Activated CD4-positive, alpha-beta T cell treated with anti-CD3 and anti-CD28 coated beads, Interleukin-2, amount 50 U/mL, for 24 hours (primary cell): ENCODE measurements around the gene ANKRD9.

Source experiments
- DNase-seq, 2 donors: peaks; one replicate each; pipeline ENCODE4 v3.0.0-alpha.2; 2020; ENCODE audit warnings: low read depth in 1 of 2, low spot score in 1 of 2

The ANKRD9 gene

DNA sequence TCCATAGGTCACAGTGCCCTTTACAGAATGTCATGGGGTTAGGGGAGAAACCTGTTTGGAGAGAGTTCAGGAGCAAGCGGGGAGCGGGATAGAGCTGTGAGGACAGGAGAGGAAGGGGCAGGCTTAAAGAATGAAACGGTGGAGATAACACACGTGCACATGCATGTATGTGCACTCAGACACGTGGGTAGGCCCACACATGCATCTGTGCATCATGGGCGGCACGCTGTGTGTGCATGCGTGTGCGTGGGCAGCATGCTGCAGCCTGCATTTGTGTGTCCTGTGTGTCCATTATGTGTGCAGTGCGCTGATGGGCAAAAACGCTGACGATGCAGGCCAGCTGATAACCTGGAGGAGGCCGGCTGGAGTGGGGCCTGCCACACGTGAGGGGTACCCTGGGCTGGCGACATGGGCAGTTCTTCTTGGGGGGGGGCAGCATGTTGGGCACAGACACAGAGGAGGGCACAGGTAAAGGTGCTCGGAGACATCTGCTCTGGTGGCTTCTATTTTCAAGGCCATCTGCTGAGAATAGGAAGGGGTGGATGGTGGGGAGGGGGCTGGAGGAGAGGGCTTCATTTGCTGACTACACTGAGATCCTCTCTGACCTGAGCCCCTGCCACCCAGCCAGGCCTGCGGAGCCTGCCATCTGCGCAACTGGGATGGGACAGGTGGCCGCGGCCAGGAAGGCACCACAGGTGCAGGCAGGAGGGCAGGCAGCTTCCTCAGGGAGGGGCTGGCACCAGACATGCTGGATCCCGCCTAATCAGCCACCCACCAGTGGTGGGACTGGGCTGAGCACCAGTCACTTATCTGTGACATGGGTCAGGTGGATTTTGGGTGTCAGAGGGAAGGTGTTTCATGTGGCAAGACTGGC, 4.6 kb upstream of the ANKRD9 start:
- DNase-seq, result no peak

DNA sequence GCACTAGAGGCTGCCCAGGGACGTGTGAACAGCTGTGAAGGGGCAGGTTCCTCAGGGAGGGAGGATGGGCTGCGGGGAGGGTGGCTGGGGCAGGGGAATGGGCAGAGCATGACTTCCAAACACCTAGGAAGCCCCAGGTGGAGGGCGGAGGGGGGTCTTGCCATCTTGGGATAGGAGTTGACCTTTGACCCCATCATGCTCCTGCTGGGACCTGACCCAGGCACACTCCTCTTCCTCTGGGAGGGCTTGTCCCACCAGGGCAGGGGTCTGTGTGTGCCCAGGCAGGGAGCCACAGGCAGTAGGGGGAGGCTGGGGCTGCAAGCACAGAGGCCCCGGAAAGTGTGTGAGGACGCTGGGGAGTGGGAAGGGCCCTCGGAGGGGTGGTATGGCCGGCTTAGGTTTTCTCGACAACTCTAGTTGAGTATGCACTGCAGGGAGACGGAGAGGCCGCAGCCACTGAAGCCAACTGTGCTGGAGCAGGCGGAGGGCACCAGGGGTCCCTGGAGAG, 3.3 kb upstream of the ANKRD9 start:
- DNase-seq, result no peak

DNA sequence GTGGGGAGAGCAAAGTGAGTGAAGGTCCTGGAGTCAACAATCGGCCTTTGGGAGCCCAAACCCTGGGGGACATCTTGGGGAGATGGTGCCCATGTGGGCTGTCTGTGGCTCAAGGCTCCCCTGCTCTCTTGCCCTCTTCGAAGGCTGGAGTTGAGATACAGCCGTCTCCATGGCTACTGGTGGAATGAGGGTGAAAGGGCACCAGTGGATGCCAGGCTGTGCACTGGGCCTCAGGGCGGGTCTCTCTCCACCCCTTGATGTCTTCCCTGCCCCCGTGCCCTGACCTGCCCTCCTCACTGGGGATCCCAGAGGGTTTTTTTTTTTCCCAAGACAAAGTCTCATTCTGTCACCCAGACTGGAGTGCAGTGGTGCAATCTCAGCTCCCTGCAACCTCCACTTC, 2.0 kb upstream of the ANKRD9 start:
- DNase-seq, result no peak

- no peak for DNase-seq
Observed at GRCh38 chr14:102510616-102511520, 1.3 kb upstream of the ANKRD9 start.

DNA sequence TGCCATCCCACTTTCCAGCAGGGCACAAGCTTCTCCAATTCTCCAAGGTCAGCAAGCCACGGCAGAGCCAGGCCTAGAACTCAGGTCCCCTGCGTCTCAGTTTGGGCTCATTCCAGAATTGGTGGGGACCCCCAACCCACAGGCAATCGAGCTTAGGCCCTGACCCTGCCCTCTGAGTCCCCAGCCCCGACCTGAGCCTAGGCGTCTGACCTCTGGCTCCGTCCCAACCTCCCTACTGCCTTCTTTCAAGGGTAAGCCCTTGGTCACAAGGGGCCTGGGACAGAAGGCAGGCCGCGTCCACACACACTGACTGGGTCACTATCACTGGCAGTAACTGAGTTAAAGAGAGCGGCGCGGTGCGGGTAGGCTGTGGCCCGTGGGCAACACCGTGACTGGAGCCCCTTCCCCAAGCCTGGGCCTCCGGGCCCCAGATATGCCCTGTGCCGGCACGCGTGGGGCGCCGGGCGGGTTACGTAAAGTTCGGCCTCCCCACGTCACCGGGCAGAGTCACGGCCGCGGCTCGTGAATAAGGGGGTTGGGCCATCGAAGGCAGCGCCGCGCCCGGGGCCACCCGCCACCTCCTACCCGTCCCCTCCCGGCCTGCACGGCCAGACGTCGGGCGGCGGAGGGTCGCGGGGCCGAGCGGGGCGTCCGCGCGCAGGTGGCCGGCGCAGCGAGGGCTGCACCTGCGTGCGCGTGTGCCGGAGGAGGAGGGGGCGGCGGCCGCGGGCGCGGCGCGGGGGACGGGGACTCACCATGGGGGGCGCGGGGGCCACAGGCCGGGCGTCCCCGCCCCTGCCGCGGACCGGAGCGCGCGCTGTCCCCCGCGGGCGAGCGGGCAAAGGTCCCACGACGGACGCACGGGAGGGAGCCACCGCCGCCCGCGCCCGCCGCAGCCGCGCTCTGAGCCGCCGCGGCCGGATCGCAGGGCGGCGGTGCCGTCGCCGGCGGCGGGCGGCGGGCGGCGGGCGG, 516 bp downstream of the ANKRD9 start:
- no peak for DNase-seq

GRCh38 chr14:102508410-102508773, 1.2 kb downstream of the ANKRD9 start:
- no peak for DNase-seq

DNA sequence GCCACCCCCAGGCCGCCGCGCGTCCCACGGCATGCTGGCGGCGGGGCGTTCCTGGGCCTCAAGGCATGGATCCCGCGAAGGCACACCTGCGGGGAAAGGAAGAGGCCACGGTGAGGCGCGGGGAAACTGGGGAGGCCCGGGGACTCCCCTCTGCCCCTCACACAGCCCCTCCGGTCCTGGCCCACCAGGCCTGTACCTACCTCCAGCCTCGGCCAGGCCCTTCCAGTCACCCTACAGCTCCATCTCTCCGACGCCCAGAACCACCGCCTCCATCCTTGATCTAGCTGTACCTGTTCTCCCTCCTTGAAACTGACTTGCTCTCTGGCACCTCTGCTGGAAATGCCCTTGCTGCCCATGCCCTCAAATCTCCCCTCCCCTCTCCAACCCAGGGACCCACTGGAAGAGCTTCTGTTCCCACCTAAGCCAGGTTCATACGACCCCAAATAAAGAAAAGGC, 1.7 kb downstream of the ANKRD9 start:
- no peak for DNase-seq

DNA sequence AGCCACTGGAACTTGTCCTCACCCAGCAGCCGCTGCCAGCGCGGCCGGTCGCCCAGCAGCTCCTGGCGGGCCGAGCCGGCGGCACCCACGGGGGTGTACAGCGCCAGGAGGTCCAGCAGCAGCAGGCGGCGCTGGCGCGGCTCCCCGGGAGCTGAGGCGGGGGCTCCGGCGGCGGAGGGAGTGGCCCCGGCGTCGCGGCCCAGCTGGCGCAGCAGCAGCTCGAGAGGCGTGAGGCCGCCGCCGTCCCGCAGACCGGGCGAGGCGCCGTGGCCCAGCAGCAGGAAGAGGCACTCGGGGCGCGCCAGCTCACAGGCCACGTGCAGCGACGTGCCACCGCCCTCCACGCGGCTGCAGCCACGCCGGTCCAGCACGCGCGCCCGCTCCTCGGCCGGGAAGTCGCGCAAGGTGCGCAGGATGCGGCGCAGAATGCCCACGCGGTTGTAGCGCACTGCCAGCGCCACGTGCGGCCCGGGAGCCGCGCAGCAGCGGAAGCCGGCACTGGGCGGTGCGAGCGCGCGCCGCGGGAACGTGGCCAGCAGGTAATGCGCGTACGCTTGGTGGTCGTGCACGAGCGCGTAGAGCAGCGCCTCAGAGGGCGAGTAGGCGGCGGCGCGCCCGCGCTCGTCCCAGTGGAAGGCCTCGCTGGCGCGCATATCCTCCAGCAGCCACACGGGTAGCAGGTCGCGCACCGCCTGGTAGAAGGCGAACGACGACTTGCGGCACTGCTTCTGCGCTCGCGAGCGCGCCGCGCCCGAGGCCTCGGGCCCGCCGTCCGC, 2.3 kb downstream of the ANKRD9 start:
- DNase-seq, result no peak

- no peak for DNase-seq
Observed at GRCh38 chr14:102506626-102506925, 3.0 kb downstream of the ANKRD9 start.

GRCh38 chr14:102505775-102506625, 3.6 kb downstream of the ANKRD9 start:
- DNase-seq, result no peak

DNA sequence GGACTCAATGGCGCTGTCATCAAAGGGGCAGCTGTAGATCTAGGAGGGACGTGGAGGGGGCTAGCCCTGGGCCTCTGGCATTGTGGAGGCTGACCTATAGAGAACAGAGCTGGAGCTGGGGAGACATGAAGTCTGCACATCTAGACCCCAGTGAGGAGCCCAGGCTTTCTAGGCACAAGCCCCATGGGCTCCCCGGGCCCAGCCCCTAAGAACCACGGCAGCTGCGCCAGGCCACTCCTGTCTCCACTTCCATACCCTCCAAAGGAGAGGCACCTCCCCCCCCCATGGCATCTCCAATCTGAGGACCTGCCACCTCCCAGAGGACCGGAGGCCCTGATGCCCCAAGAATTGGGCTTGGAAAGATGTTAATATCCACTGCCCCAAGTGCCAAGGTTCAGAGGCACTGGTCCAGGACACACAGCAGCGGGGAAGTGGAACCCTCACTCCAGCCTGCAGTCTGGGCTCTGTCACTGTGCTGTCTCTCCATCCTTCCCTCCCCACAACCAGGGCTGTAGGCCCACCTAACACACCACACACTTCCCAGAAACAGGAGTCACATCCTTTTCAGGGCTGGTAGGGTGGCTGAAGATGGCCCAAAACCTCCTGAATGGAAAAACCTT, 4.5 kb downstream of the ANKRD9 start:
- DNase-seq, result no peak

- no peak for DNase-seq
Observed at GRCh38 chr14:102504328-102504999, 5.1 kb downstream of the ANKRD9 start.

DNA sequence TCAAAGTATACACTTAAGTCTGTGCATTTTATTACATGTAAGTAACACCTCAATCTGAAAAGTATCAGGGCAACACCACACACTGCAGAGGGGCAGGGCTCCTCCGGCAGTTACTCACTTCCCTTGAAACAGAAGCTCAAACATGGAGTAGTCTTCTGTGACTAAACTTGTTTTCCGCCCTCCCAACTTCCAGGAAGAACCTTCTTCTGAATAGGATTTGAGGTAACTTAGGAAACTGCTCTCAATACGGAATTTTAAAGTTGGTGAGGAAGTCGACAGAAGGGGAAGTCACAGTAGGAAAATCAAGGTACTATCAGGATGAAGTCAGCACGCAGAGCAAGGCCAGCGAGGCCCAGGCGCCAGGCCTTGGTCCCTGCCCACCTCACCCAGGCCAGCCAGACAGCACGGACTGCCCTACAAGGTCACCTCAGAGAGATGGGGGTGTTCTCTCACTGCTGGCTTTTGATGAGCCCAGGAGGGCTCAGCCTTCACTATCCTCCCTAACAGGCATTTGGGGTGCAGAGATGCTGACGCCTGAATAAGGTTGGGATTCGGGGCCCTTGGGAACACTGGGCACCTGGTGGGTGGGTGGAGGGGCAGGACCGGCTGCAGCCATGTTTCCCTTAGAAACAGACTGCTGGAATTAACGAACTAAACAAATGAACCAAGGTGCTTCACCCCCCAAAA, 5.8 kb downstream of the ANKRD9 start:
- DNase-seq, result no peak

- no peak for DNase-seq
Observed at GRCh38 chr14:102502571-102502970, 7.0 kb downstream of the ANKRD9 start.

DNA sequence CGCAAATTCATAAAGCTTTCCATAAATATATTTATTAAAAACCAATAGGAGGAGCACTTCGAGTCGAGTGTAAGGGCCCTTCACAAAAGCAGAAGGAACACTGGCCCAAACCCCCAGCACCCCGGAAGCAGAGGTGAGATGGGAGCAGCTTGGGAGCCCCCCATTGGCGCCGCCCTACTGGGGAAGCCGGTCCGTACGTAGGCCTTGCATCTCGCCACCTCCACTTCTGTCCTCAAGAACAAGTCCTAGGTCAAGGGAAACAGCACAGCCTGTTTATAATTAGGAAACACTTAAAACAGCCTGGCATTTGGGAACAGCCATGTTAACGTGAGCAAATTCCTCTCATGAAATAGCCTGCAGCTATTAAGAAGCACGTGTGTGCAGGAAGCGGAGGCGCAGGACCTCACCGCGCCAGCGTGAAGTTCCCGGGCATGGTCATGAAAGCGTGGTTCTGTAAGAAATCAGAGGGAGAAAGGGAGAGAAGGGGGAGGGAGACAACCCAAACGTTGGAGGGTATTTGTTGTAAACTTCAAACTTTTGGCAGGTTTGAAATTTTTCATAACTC, 7.7 kb downstream of the ANKRD9 start:
- no peak for DNase-seq

DNA sequence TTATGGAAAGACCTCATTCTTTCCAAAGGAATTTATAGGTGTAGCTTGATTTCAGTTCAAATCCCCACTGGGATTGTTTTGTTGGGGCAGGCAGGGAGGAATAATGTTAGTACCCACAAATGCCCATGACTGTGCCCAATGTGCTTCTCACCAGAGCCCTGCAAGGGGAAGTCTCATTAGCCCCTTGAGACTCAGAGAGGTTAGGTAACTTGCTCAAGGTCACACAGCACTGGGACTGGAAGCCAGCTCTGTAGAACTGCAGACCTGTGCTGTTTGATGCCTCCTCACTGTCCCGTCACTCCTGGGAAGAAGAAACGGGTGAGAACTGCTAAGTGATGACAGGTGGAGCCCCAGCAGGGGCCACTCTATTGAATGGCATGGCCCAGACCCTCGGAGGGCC, 8.9 kb downstream of the ANKRD9 start:
- DNase-seq, result no peak

- DNase-seq, result no peak
Observed at GRCh38 chr14:102500158-102500662, 9.4 kb downstream of the ANKRD9 start.
